ENCODE measurements around the gene KIAA1549.

GRCh38 chr7:138951953-138952352 lies 29.2 kb downstream of the KIAA1549 start:
- TF ChIP-seq CTCF (IDR thresholded peaks at IDR 0.05) (no peak), POLR2A (IDR thresholded peaks at IDR 0.05) (no peak)

Data from lower leg skin (tissue), 3 donors.